ENCODE results near the gene NUMA1. TPM values are rescaled to one million over a fixed set of nuclear protein-coding genes. Genes with fewer than 3 reads are reported as not detected.

NUMA1 gene
- total RNA-seq, 1 experiment from 2014 or later, result 145 TPM

DNA sequence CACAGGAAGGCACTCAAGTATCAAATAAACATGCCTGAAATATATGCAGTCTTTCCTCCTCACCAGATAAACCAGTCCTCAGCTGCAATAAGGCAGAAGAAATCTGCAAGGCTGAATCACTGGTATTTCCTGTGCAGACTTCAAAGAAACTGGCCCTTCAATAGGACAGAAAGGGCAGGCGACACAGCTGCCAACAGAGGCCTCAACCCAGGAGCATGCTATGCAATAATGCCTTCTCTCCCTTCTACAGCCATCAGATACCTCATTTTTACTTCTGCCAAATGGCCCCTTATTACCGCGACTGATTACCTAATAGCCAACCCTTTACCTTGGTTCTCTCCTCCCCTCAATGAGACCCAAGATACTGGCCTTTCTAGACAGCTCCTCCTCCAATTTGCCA is 8.0 kb downstream of the NUMA1 start:
- in situ Hi-C loops (cut with HindIII; ENCODE audit: low pct_unique_long_range_greater_than_20kb, low sequenced_read_pairs), result no loop called here
- CTCF ChIA-PET, result interaction anchor here (1.4 kb wide), 1 partner anchor 47 kb away, joined by 4 read pairs; no protein-coding TSS in a partner anchor
- peak; percentile 68 for DNase-seq (ENCODE audit: low read depth, low spot score)
- BruUV-seq (replicated peaks), result no TSS peak
- 0 out of 2 replicates have a peak overlapping the region, but pooled peaks have one; percentile 19 for H3K27ac ChIP-seq (ENCODE audit: low read length)
- H3K4me1 ChIP-seq (ENCODE audit: control insufficient read depth, insufficient read depth, low read length), result peaks cover 23% of the 10 kb centered on the region
- peak; percentile 79 for ATAC-seq
- H3K27me3 ChIP-seq (ENCODE audit: control insufficient read depth, insufficient read depth, low read length), result no peaks in the 10 kb centered on the region
- H3K9me3 ChIP-seq (ENCODE audit: control insufficient read depth, insufficient read depth, low read depth, low read length), result no peaks in the 10 kb centered on the region
- no peak for TF ChIP-seq SIN3A (IDR thresholded peaks at IDR 0.05; ENCODE audit: borderline replicate concordance, insufficient read depth, low read depth, low read length)
- TF ChIP-seq POLR2AphosphoS5 (IDR thresholded peaks at IDR 0.05; ENCODE audit: low read depth, low read length), result no peak
- TF ChIP-seq, protein P1, sequence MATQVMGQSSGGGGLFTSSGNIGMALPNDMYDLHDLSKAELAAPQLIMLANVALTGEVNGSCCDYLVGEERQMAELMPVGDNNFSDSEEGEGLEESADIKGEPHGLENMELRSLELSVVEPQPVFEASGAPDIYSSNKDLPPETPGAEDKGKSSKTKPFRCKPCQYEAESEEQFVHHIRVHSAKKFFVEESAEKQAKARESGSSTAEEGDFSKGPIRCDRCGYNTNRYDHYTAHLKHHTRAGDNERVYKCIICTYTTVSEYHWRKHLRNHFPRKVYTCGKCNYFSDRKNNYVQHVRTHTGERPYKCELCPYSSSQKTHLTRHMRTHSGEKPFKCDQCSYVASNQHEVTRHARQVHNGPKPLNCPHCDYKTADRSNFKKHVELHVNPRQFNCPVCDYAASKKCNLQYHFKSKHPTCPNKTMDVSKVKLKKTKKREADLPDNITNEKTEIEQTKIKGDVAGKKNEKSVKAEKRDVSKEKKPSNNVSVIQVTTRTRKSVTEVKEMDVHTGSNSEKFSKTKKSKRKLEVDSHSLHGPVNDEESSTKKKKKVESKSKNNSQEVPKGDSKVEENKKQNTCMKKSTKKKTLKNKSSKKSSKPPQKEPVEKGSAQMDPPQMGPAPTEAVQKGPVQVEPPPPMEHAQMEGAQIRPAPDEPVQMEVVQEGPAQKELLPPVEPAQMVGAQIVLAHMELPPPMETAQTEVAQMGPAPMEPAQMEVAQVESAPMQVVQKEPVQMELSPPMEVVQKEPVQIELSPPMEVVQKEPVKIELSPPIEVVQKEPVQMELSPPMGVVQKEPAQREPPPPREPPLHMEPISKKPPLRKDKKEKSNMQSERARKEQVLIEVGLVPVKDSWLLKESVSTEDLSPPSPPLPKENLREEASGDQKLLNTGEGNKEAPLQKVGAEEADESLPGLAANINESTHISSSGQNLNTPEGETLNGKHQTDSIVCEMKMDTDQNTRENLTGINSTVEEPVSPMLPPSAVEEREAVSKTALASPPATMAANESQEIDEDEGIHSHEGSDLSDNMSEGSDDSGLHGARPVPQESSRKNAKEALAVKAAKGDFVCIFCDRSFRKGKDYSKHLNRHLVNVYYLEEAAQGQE (IDR thresholded peaks at IDR 0.05; ENCODE audit: insufficient read depth in 1 of 2, low read depth in 2 of 2, low read length in 1 of 2), result no peak
- TF ChIP-seq TCF7L2 (IDR thresholded peaks at IDR 0.05; ENCODE audit: low read depth, low read length), result peak; percentile 91
- TF ChIP-seq, protein P2, sequence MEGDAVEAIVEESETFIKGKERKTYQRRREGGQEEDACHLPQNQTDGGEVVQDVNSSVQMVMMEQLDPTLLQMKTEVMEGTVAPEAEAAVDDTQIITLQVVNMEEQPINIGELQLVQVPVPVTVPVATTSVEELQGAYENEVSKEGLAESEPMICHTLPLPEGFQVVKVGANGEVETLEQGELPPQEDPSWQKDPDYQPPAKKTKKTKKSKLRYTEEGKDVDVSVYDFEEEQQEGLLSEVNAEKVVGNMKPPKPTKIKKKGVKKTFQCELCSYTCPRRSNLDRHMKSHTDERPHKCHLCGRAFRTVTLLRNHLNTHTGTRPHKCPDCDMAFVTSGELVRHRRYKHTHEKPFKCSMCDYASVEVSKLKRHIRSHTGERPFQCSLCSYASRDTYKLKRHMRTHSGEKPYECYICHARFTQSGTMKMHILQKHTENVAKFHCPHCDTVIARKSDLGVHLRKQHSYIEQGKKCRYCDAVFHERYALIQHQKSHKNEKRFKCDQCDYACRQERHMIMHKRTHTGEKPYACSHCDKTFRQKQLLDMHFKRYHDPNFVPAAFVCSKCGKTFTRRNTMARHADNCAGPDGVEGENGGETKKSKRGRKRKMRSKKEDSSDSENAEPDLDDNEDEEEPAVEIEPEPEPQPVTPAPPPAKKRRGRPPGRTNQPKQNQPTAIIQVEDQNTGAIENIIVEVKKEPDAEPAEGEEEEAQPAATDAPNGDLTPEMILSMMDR (IDR thresholded peaks at IDR 0.05), result no peak
- POLR2A ChIA-PET, result interaction anchor here (0.6 kb wide), 2 partner anchors 11 to 47 kb away, joined by 7 to 8 read pairs; no protein-coding TSS in a partner anchor
- intact Hi-C loops (cut with micrococcal nuclease; ENCODE audit: unreplicated experiment), result no loop called here
- H3K36me3 ChIP-seq (ENCODE audit: control insufficient read depth, insufficient read depth, low read length), result no peaks in the 10 kb centered on the region
- H3K4me3 ChIP-seq (ENCODE audit: low read depth in 2 of 2, low read length in 2 of 2), result no peak overlapping the region

DNA sequence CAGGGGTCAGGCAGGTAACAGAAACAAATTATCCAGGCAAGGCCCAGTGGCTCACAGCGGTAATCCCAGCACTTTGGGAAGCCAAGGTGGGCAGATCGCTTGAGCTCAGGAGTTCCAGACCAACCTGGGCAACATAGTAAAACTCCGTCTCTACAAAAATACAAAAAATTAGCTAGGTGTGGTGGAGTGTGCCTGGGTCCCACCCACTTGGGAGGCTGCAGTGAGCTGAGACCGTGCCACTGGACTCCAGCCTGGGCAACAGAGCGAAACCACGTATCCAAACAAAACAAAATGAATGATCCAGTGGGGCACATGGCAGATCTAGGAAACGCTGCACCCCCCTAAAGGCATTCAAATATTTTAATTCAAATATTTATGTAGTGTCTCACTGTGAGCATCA is 9.9 kb downstream of the NUMA1 start:
- Histone ChIP-seq H3K4me1 (ENCODE audit: control insufficient read depth, insufficient read depth, low read length) (peaks cover 22% of the 10 kb centered on the region), H3K9me3 (ENCODE audit: control insufficient read depth, insufficient read depth, low read depth, low read length) (no peaks in the 10 kb centered on the region), H3K4me3 (ENCODE audit: low read depth in 2 of 2, low read length in 2 of 2) (no peak overlapping the region), H3K36me3 (ENCODE audit: control insufficient read depth, insufficient read depth, low read length) (no peaks in the 10 kb centered on the region), H3K27ac (ENCODE audit: low read length) (peak overlapping the region; percentile 15; the same call in 1 of the 2 replicates), H3K27me3 (ENCODE audit: control insufficient read depth, insufficient read depth, low read length) (no peaks in the 10 kb centered on the region)
- intact Hi-C loops (cut with micrococcal nuclease; ENCODE audit: unreplicated experiment), result no loop called here
- DNase-seq (ENCODE audit: low read depth, low spot score) (no peak), ATAC-seq (no peak)
- no TSS peak for BruUV-seq (replicated peaks)
- TF ChIP-seq, protein P2 (IDR thresholded peaks at IDR 0.05), result no peak
- TF ChIP-seq, protein P1 (IDR thresholded peaks at IDR 0.05; ENCODE audit: insufficient read depth in 1 of 2, low read depth in 2 of 2, low read length in 1 of 2), result no peak
- TF ChIP-seq POLR2AphosphoS5 (IDR thresholded peaks at IDR 0.05; ENCODE audit: low read depth, low read length), result no peak
- no peak for TF ChIP-seq TCF7L2 (IDR thresholded peaks at IDR 0.05; ENCODE audit: low read depth, low read length)
- TF ChIP-seq SIN3A (IDR thresholded peaks at IDR 0.05; ENCODE audit: borderline replicate concordance, insufficient read depth, low read depth, low read length), result no peak
- CTCF ChIA-PET, result no interaction called here
- POLR2A ChIA-PET, result interaction anchor here (0.6 kb wide), 1 partner anchor 14 kb away, joined by 4 read pairs; no protein-coding TSS in a partner anchor
- in situ Hi-C loops (cut with HindIII; ENCODE audit: low pct_unique_long_range_greater_than_20kb, low sequenced_read_pairs), result no loop called here
